ENCODE results near the gene STN1. TPM values are rescaled to one million over a fixed set of nuclear protein-coding genes. Genes with fewer than 3 reads are reported as not detected.
"Not testable (repeated sequence)": the region's sequence is repeated elsewhere in the genome, so short reads cannot be mapped to it uniquely, and the experiment has no call there.

Gene STN1
- total RNA-seq, 1 donor from 2014 or later: 21.5 TPM

- Mint-ChIP-seq H3K27me3 (ENCODE audit: unreplicated experiment) (peaks cover 46% of the 10 kb centered on the region), H3K27ac (ENCODE audit: unreplicated experiment) (no peak overlapping the region), H3K36me3 (ENCODE audit: unreplicated experiment) (no peaks in the 10 kb centered on the region), H3K4me1 (ENCODE audit: unreplicated experiment) (peaks cover 18% of the 10 kb centered on the region), H3K9me3 (ENCODE audit: unreplicated experiment) (no peaks in the 10 kb centered on the region), H3K4me3 (ENCODE audit: unreplicated experiment) (no peak overlapping the region)
- no peak for DNase-seq (ENCODE audit: extremely low spot score, unreplicated experiment)
- TF ChIP-seq CTCF (IDR thresholded peaks at IDR 0.05): no peak
Measured at GRCh38 chr10:103849880-103850571, 68.0 kb downstream of the STN1 start.

GRCh38 chr10:103849212-103849877 is 68.6 kb downstream of the STN1 start:
- H3K27ac Mint-ChIP-seq (ENCODE audit: unreplicated experiment): no peak overlapping the region
- H3K36me3 Mint-ChIP-seq (ENCODE audit: unreplicated experiment): no peaks in the 10 kb centered on the region
- H3K9me3 Mint-ChIP-seq (ENCODE audit: unreplicated experiment): no peaks in the 10 kb centered on the region
- H3K27me3 Mint-ChIP-seq (ENCODE audit: unreplicated experiment): peaks cover 43% of the 10 kb centered on the region
- H3K4me3 Mint-ChIP-seq (ENCODE audit: unreplicated experiment): no peak overlapping the region
- DNase-seq (ENCODE audit: extremely low spot score, unreplicated experiment): no peak
- peaks cover 13% of the 10 kb centered on the region for H3K4me1 Mint-ChIP-seq (ENCODE audit: unreplicated experiment)
- TF ChIP-seq CTCF (IDR thresholded peaks at IDR 0.05): no peak

GRCh38 chr10:103847909-103848468 is 70.0 kb downstream of the STN1 start:
- Mint-ChIP-seq H3K27me3 (ENCODE audit: unreplicated experiment) (peaks cover 30% of the 10 kb centered on the region), H3K27ac (ENCODE audit: unreplicated experiment) (no peak overlapping the region), H3K4me1 (ENCODE audit: unreplicated experiment) (peaks cover 12% of the 10 kb centered on the region), H3K9me3 (ENCODE audit: unreplicated experiment) (no peaks in the 10 kb centered on the region), H3K4me3 (ENCODE audit: unreplicated experiment) (no peak overlapping the region), H3K36me3 (ENCODE audit: unreplicated experiment) (no peaks in the 10 kb centered on the region)
- no peak for TF ChIP-seq CTCF (IDR thresholded peaks at IDR 0.05)
- DNase-seq (ENCODE audit: extremely low spot score, unreplicated experiment): no peak

GRCh38 chr10:103847346-103847745 is 70.6 kb downstream of the STN1 start:
- no peak overlapping the region for H3K4me3 Mint-ChIP-seq (ENCODE audit: unreplicated experiment)
- H3K4me1 Mint-ChIP-seq (ENCODE audit: unreplicated experiment): peaks cover 12% of the 10 kb centered on the region
- no peak for TF ChIP-seq CTCF (IDR thresholded peaks at IDR 0.05)
- H3K9me3 Mint-ChIP-seq (ENCODE audit: unreplicated experiment): no peaks in the 10 kb centered on the region
- H3K27me3 Mint-ChIP-seq (ENCODE audit: unreplicated experiment): peaks cover 26% of the 10 kb centered on the region
- no peak for DNase-seq (ENCODE audit: extremely low spot score, unreplicated experiment)
- H3K27ac Mint-ChIP-seq (ENCODE audit: unreplicated experiment): no peak overlapping the region
- no peaks in the 10 kb centered on the region for H3K36me3 Mint-ChIP-seq (ENCODE audit: unreplicated experiment)

GRCh38 chr10:103845972-103846371 is 72.0 kb downstream of the STN1 start:
- H3K4me3 Mint-ChIP-seq (ENCODE audit: unreplicated experiment): no peak overlapping the region

GRCh38 chr10:103845346-103845745 is 72.6 kb downstream of the STN1 start:
- peaks cover 19% of the 10 kb centered on the region for H3K27me3 Mint-ChIP-seq (ENCODE audit: unreplicated experiment)
- H3K36me3 Mint-ChIP-seq (ENCODE audit: unreplicated experiment); H3K9me3 Mint-ChIP-seq (ENCODE audit: unreplicated experiment); H3K27ac Mint-ChIP-seq (ENCODE audit: unreplicated experiment); DNase-seq (ENCODE audit: extremely low spot score, unreplicated experiment); H3K4me3 Mint-ChIP-seq (ENCODE audit: unreplicated experiment): not testable (repeated sequence)
- H3K4me1 Mint-ChIP-seq (ENCODE audit: unreplicated experiment): peaks cover 11% of the 10 kb centered on the region

More at GRCh38 chr10:103845972-103846371, 72.0 kb downstream of the STN1 start:
- Mint-ChIP-seq H3K4me1 (ENCODE audit: unreplicated experiment) (peaks cover 12% of the 10 kb centered on the region), H3K9me3 (ENCODE audit: unreplicated experiment) (no peaks in the 10 kb centered on the region), H3K36me3 (ENCODE audit: unreplicated experiment) (no peaks in the 10 kb centered on the region), H3K27me3 (ENCODE audit: unreplicated experiment) (peaks cover 25% of the 10 kb centered on the region), H3K27ac (ENCODE audit: unreplicated experiment) (no peak overlapping the region)
- TF ChIP-seq CTCF (IDR thresholded peaks at IDR 0.05): no peak
- DNase-seq (ENCODE audit: extremely low spot score, unreplicated experiment): no peak

Data from osteocyte (in vitro differentiated cells).